Effector memory CD4-positive, alpha-beta T cell (primary cell): ENCODE results near the gene ATXN7L1.
A peak's percentile ranks its signal among the peaks of the same experiment; 100 is the strongest.
"Not testable (repeated sequence)": the region's sequence is repeated elsewhere in the genome, so short reads cannot be mapped to it uniquely, and the experiment has no call there.

Experiments
- DNase-seq, 3 donors: peaks; one replicate each; pipeline ENCODE4 v3.0.0-alpha.2; 2020
- H3K27ac ChIP-seq: 2 replicates; pipeline ENCODE4 v1.7.0; 2013; ENCODE audit warnings: mild to moderate bottlenecking, low read length, moderate library complexity; ENCODE audit not compliant: insufficient read depth, poor library complexity, severe bottlenecking
- H3K27me3 ChIP-seq: replicated peaks from 2 replicates; pipeline ENCODE4 v1.7.0; 2013; ENCODE audit warnings: mild to moderate bottlenecking, low read length; ENCODE audit not compliant: insufficient read depth, control insufficient read depth, poor library complexity, severe bottlenecking
- H3K36me3 ChIP-seq: 2 replicates; pipeline ENCODE4 v1.7.0; 2013; ENCODE audit warnings: mild to moderate bottlenecking, low read length, moderate library complexity; ENCODE audit not compliant: control insufficient read depth, insufficient read depth
- H3K4me1 ChIP-seq: 2 replicates; pipeline ENCODE4 v1.7.0; 2013; ENCODE audit warnings: low read length, mild to moderate bottlenecking; ENCODE audit not compliant: control insufficient read depth, insufficient read depth, poor library complexity, severe bottlenecking
- H3K4me3 ChIP-seq: 2 replicates; pipeline ENCODE4 v1.7.0; 2013; ENCODE audit warnings: low read length, low read depth, mild to moderate bottlenecking; ENCODE audit not compliant: insufficient read depth, poor library complexity, severe bottlenecking
- H3K9me3 ChIP-seq: 2 replicates; pipeline ENCODE4 v1.7.0; 2013; ENCODE audit warnings: mild to moderate bottlenecking, low read length, moderate library complexity; ENCODE audit not compliant: control insufficient read depth

The ATXN7L1 gene

GRCh38 chr7:105697753-105698152 is 178.6 kb downstream of the ATXN7L1 start:
- peaks cover 10% of the 10 kb centered on the region for H3K4me1 ChIP-seq
- no peaks in the 10 kb centered on the region for H3K9me3 ChIP-seq
- no peaks in the 10 kb centered on the region for H3K36me3 ChIP-seq
- H3K27ac ChIP-seq: no peak overlapping the region
- H3K4me3 ChIP-seq: no peak overlapping the region
- H3K27me3 ChIP-seq: no peaks in the 10 kb centered on the region
- DNase-seq: no peak

GRCh38 chr7:105697169-105697568 is 179.2 kb downstream of the ATXN7L1 start:
- H3K36me3 ChIP-seq, H3K27ac ChIP-seq, DNase-seq, H3K27me3 ChIP-seq, H3K4me3 ChIP-seq, H3K9me3 ChIP-seq: not testable (repeated sequence)
- peaks cover 12% of the 10 kb centered on the region for H3K4me1 ChIP-seq

GRCh38 chr7:105693576-105693975 is 182.8 kb downstream of the ATXN7L1 start:
- peaks cover 27% of the 10 kb centered on the region for H3K4me1 ChIP-seq
- no peaks in the 10 kb centered on the region for H3K36me3 ChIP-seq
- no peak overlapping the region for H3K4me3 ChIP-seq
- H3K27ac ChIP-seq: no peak overlapping the region
- H3K9me3 ChIP-seq: no peaks in the 10 kb centered on the region
- no peaks in the 10 kb centered on the region for H3K27me3 ChIP-seq
- DNase-seq: no peak

- Histone ChIP-seq H3K9me3 (no peaks in the 10 kb centered on the region), H3K4me1 (peaks cover 30% of the 10 kb centered on the region), H3K4me3 (peak overlapping the region; percentile 69), H3K27ac (peak overlapping the region; percentile 92), H3K27me3 (no peaks in the 10 kb centered on the region), H3K36me3 (no peaks in the 10 kb centered on the region)
- DNase-seq: peak; percentile 52 to 77 (median 75)
Observed at GRCh38 chr7:105691680-105692564, 184.5 kb downstream of the ATXN7L1 start.

GRCh38 chr7:105691082-105691679 is 185.2 kb downstream of the ATXN7L1 start:
- Histone ChIP-seq H3K27ac (peak overlapping the region; percentile 92), H3K36me3 (no peaks in the 10 kb centered on the region), H3K4me3 (peak overlapping the region; percentile 69), H3K4me1 (peaks cover 30% of the 10 kb centered on the region), H3K27me3 (no peaks in the 10 kb centered on the region), H3K9me3 (no peaks in the 10 kb centered on the region)
- peak in 1 of 3 donors; percentile 16 for DNase-seq

GRCh38 chr7:105690325-105690945 is 186.0 kb downstream of the ATXN7L1 start:
- no peaks in the 10 kb centered on the region for H3K36me3 ChIP-seq
- peaks cover 30% of the 10 kb centered on the region for H3K4me1 ChIP-seq
- H3K27me3 ChIP-seq: no peaks in the 10 kb centered on the region
- DNase-seq: no peak
- no peaks in the 10 kb centered on the region for H3K9me3 ChIP-seq
- peak overlapping the region; percentile 69 for H3K4me3 ChIP-seq
- peak overlapping the region; percentile 92 for H3K27ac ChIP-seq

GRCh38 chr7:105689067-105689819 is 187.2 kb downstream of the ATXN7L1 start:
- Histone ChIP-seq H3K36me3 (no peaks in the 10 kb centered on the region), H3K27me3 (no peaks in the 10 kb centered on the region), H3K4me1 (peaks cover 30% of the 10 kb centered on the region), H3K27ac (peak overlapping the region; percentile 20), H3K9me3 (no peaks in the 10 kb centered on the region), H3K4me3 (no peak overlapping the region)
- DNase-seq: no peak

GRCh38 chr7:105688617-105689016 is 187.8 kb downstream of the ATXN7L1 start:
- Histone ChIP-seq H3K4me3 (no peak overlapping the region), H3K4me1 (peaks cover 28% of the 10 kb centered on the region), H3K9me3 (no peaks in the 10 kb centered on the region), H3K27ac (no peak overlapping the region), H3K27me3 (no peaks in the 10 kb centered on the region), H3K36me3 (no peaks in the 10 kb centered on the region)
- no peak for DNase-seq

GRCh38 chr7:105685161-105685560 is 191.2 kb downstream of the ATXN7L1 start:
- no peak for DNase-seq
- Histone ChIP-seq H3K9me3 (no peaks in the 10 kb centered on the region), H3K27me3 (no peaks in the 10 kb centered on the region), H3K4me3 (no peak overlapping the region), H3K36me3 (no peaks in the 10 kb centered on the region), H3K27ac (no peak overlapping the region), H3K4me1 (peaks cover 9% of the 10 kb centered on the region)
